SH-SY5Y (cell line): ENCODE data around the gene NRN1L.

Source experiments
- GATA2 ChIP-seq: IDR thresholded peaks from 2 replicates; pipeline ENCODE4 v1.6.1; 2011; ENCODE audit warnings: mild to moderate bottlenecking, low read depth, low read length
- GATA3 ChIP-seq: IDR thresholded peaks from 2 replicates; pipeline ENCODE4 v1.6.1; 2011; ENCODE audit warnings: low read depth, mild to moderate bottlenecking, low read length, moderate library complexity

- no peak for TF ChIP-seq GATA3
- no peak for TF ChIP-seq GATA2
Observed at GRCh38 chr16:67888331-67888730, 3.6 kb downstream of the NRN1L start.
